Measurements from ENCODE around the gene HSPE1.
A peak's percentile ranks its signal among the peaks of the same experiment; 100 is the strongest.
"Not testable (repeated sequence)": the region's sequence is repeated elsewhere in the genome, so short reads cannot be mapped to it uniquely, and the experiment has no call there.

The HSPE1 gene

DNA sequence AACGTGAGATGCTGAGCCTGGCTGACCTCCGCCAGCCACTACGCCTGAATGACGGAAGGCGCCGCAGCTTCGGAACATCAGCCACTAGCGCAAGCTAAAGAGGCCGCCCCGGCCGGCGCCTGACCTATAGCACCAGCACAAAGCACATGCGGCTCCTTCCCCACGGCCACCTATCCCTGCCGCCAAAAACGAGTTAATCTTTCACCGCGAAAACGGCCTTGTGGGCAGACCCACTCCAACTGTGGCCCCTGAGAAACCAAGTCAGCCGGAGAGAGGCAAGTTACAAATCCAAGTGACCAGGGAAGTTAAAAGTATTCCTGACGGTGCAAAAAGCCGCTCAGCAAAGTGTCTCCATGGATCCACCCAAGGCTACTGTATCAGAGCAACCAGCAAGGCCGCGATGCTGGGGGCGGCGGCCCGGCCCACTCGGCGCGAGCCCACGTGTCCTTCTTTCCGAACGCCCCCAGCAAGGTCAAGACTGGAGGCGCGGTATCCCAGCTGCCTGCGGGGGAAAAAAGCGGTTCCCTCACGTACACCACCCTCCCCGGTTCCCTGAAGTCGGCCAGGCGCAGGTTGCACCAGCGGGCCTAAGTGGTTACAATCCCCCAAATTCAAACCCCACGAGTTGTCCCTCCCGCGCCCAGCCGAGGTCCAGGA is 1.1 kb upstream of the HSPE1 start:
- peak; percentile 66 to 70 for DNase-seq

DNA sequence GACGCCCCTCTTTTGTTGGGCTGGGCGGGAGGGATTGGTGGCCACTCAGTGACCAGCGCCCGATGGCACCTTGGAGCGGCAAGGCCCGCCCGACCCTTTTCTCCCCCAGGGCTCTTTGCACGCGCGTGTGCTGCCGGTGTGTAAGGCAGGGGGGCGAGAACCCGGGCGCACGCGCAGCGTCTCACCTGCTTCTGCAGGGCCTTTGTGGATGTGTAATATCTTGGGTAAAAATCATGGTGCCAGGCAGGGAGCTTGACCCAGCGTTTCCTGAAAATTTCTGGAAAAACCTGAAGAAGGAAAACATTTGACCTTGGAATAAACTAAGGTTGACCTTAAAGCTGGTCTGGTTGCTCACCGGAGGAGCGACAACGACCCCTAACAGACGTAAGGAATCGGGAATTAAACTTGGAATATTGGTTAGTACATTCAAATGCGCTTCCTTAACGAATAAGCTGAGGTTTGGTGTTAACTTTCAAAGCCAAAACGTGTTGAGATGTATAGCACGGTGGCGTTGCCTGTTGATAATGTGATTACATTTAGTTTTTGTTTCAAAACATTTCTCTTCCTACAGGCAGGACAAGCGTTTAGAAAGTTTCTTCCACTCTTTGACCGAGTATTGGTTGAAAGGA is 438 bp downstream of the HSPE1 start:
- no peak for DNase-seq

DNA sequence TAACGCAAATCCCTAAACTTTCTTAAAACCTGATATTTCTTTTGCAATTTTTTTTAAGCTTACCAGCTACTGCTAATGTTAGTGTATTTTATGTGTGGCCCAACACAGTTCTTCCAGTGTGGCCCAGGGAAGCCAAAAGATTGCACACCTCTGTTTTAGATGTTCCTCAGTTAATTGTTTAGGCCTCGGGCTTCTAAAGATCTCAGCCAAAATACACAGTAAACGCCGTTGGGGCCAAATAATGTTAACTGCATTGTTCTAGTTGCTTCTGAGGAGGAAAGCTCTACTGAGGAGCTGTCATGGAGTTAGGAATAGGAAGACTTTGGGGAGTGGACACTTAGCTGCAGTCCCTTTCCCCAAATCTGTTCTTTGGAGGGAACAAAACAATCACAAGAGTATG is 2.0 kb downstream of the HSPE1 start:
- DNase-seq, result no peak

DNA sequence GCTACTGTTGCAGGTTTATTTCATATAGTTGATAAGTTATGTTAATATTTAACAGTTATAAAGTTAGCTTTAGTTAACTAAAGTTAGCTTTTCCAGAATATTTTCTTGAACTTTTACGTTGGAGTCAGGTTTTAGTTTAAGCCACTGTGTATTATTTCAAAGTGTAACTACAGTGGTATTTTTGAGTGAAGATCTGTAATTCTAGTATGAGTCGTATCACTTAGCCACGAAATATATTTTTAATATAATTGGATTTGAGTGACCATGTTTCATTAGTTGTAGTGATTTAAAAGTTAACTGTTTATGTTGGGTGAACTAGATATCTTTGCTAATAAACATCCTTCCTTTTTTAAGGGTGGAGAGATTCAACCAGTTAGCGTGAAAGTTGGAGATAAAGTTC is 2.5 kb downstream of the HSPE1 start:
- DNase-seq, result no peak

DNA sequence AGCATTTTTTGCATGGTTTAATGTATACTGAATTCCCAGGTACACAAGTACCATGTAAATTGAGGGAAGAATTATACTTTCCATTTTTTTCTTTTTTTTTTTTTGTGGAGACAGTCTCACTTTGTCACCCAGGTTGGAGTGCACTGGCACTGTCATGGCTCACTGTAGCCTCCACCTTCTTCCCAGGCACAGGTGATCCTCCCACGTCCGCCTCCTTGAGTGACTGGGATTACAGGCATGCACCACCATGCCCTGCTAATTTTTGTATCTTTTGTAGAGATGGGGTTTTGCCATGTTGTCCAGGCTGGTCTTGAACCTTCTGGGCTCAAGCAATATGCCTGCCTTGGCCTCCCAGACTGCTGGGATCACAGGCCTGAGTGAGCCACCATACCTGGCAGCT is 3.8 kb downstream of the HSPE1 start:
- no peak for DNase-seq

DNA sequence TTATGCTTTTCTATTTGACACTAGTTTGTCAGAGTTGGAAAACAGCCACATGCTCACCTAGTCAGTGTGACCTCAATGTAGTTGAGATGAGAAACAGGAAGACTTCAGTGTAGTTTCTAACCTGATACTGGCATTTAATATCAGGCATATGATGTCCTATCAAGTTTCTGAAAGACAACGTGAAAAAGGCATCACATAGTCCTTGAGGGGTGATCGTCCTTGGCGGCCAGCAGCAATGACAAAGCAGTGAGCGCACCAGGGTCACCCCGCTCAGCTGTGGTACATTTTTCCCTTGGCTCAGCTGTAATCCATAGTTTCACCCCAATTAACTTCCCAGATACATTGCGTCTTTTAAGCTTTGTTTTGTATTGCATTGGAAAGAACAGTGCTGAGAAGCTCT is 4.3 kb downstream of the HSPE1 start:
- no peak for DNase-seq

DNA sequence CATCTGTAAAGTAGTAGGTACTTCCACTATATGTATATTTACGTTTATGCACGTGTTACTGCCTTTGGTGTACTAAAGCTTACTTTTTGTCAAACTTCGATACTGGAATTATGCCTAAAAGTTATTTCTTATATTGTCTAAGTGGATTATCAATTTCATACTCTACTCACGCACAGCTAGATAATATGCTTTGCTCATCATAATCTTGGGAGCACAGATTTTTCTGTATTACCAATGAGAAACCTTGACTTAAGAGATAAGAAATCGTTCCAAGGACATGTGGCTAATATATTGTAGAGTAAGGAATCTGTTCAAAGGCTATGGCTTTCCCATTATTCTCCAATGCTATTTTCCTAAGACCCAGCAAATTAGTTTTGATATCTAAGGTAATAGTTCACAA is 6.5 kb downstream of the HSPE1 start:
- no peak for DNase-seq

DNA sequence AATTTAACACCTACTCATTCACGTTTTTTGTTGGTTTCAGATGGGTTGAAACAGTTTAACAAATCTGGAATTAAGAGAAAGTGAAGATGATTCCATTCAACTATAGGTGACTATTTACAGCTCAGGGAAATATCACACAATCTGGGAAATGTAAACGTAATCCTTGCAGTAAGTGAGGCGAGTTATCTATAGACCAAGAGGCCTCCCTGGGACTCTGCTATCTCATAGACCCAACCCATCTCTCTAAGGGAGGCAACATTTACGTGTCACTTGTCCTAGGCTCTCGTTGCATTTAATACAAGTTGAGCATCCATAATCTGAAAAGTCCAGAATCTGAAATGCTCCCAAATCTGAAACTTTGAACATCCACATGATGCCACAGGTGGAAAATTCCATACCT is 13.7 kb downstream of the HSPE1 start:
- DNase-seq, result no peak

DNA sequence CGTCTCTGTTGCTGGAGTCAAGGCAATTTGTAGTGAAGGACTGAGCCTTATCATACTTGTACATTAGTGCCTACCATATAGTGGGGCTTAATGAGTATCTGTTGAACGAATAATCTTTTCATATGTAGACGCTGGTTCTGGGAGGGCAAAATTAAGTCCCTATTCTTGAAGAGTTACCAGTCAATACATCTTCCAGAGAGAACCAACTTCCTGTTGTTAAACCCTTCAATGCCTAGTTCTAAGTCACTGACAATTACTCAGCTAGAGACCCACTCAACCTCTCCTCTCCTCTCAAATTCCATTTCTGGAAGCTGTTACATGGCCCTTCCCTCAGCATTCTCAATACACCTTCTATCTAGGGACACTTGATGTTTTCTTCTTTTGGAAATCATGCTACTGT is 14.6 kb downstream of the HSPE1 start:
- no peak for DNase-seq

DNA sequence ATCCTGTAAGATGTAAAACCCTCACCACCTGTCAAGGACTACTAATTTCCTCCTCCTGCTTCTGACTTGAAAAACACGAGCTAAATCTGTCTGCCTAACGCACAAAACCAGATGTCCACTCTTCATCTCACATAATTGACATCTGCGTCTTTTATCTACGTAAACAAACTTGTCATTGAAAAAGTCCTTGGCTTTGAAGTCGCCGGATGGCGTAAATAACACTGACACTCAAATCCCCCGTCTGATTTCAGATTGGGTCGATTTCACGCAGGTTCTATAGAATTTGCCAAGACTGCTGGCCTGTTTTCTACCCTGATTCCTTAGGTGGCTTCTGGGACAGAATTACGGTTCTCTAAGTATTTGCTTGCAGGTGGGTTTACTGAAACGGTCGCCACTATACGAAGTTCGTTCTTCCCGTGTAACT is 15.1 kb downstream of the HSPE1 start:
- DNase-seq, result no peak

DNA sequence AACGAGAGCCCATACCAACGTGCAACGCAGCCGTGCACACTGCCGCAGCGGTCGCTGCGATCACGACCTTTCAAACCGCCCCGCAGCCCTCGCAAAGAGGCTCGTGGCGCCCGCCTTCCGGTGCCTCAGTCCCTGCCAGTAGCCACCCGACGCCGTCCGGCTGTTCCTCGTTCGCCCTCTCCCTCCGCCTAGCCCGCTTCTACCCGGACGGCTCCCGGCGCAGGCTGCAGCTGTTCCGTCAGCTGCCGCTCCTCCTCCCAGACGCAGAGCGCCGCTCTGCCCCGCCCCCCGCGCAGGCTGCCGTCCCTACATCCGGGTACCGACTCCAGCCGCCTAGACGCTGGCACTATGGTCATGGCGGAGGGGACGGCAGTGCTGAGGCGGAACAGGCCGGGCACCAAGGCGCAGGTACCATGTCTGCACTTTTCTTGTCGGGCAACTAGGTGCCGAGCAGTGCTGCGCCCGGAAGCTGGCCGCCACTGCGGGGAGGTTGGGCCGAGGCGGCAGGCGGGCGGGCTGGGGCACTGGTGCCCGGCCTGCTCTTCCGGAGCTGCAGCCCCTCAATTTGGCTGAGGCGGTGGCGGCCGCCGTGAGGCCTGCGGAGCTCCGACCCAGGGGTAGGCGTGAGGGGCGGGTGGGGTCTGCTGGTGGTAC is 15.7 kb downstream of the HSPE1 start, which contains the start of gene MOB4:
MOB4 (plus strand) TSS at position 328 of the 654 bp plus-strand sequence; CDS start at position 349, 21 bp downstream.
- DNase-seq, result peak; percentile 94 to 97

DNA sequence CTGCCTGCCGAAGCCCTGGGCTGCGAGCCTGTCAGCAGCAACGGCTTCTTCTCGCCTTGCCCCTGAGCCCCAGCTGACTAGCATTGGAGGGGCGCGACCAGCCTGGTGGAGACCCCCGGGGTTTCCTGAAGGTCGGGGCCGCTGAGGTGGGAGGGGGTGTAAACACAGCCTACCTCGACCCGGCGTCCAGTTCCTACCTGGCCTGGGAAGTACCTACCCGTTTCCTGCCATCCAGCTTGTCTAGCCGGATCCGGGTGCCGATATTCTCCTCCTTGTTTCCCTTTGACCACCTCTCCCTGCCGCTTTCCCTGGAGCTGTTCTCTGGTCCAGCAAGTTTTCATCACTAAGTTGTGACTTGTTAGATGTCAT is 16.2 kb downstream of the HSPE1 start:
- DNase-seq, result no peak

DNA sequence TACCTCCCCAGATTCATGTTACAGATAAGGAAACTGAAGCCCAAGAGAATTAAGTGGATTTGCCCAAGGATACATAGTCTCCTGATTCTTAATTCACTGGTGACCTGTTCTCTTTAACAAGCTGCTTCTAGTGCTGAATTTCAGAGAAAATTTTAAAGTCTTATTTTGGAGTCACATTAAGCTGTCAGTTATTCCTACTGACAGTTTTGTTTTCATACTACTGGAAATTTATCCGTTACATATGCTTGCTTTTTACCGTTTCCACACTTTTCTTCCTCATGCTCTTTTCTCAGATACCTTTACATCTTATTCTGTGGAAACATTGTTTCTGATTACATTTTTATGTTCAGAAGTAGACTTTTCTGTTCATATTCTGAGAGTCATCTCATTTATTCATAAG is 17.0 kb downstream of the HSPE1 start:
- DNase-seq, result no peak

DNA sequence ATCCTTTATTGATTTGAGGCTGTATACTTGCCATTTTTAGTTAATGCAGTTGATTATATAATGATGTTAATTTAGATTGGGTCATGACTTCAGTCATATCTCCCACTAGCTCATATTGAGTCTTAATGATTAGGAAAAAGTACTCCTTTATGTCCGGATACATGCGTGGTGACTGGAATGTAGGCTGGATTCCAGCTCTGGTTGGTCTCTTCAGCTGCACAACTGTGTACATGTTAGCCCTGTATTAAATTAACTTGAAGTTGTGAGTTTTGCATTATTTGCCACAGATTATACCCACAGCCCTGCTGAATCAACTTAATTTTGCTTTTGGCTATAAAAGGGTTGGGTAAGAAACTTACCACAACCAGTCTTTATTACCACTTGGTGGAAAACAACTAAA is 38.2 kb downstream of the HSPE1 start:
- DNase-seq, result no peak

DNA sequence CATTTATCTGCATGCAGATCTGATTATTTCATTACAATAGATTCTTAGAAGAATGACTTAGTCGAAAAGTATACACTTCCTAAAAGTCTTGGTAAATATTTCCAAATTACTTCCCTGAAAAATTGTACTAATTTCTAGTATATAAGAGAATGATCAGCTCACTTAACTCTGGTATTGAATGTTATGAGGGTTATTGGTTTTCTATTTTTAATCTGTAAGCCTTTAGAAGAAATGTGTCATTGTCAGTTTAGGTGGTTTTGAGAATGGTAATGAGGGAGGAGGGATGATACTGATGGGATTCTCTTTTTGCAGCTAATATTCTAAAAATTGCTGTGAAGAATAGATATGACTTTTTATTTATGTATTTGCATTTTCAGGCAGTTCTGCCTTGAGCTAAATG is 39.6 kb downstream of the HSPE1 start:
- DNase-seq, result no peak

DNA sequence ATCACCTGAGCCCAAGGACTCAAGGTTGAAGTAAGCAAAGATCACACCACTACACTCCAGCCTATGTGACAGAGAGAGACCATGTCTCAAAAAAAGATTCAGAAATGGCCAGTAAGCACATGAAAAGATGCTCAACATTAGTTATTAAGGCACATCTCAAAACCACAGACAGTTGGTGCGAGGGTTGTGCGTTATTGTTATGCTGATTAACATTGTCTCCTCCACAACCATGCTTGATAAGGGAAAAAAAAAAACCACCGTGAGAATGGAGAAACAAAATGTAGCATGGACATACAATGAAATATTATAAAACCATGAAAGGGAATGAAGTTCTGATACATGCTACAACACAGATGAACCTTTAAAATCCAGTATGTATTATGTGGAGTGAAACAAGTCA is 43.0 kb downstream of the HSPE1 start:
- DNase-seq, result no peak

DNA sequence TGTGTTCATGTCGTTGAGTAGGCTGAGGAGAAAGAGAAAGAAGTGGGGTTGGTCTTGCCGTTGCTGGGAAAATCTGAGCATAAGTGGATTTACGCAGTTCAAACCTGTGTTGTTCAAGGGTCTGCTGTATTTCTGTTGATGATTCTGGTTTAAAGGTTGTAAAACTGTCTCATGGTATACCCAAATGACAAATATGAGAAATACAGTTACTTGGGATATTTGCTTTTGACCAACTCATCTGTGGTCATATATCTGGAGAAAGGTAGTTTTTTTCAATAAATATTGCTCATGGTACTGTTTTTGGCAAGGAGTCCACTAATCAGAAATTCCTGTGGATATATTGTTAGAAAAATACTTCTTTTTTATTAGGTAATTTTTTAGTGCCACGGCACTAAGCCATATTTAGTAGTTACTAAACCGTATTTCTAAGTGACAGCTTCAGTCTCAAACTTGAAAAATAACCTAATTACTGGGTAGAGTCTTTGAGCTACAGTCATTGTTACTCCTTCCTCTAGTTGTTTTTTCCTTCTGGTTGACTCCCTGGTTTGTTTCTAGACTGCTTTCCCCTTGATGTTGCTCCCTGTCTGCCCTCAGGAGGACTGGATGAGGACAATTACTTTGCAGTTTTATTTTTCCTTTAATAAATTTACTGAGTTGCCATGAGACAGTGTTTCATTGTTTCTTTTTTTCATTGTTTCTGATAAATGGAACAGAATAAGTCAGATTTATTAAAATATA is 47.2 kb downstream of the HSPE1 start:
- DNase-seq, result no peak

DNA sequence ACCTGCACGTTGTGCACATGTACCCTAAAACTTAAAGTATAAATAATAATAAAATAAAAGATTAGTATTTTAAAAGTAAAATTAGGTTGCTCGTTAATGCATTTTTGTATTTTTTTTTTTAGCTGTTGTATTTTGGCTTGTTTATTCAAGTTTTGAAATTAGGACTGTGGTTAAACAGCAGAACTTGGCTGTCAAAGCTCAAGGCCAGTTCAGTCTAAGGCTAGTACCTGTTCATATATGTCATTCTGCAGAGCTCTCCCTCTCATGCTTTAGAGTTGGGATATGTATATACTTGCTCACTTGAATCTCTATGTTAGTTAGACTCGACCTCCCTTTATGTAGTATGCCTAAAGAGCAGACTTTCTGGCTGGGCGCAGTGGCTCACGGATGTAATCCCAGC is 48.4 kb downstream of the HSPE1 start:
- no peak for DNase-seq

DNA sequence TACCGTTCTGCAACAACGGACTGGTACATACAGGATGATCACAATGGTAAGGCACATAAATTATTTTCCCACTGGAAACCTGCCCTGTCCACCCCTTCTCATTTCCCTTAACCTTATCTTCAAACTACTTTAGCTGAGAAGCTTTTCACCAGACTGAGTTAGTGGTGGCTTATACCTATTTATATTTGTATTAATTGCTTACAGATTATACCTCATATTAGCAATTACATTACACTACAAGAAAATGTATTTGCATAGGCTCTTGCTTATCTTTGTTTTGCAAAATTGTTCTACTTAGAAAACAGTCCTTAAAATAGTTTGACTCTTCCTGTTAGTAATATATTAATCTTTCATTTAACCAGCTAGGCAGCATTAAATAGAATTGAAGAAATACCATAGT is 51.1 kb downstream of the HSPE1 start:
- DNase-seq, result not testable (repeated sequence)
